NCI-H1417 (cell line): ENCODE data around the gene RUFY2.

Source experiments
- DNase-seq, 3 experiments: peaks; one replicate each; lab custom pipeline; 2025; lab: John Stamatoyannopoulos, UW

Gene RUFY2

GRCh38 chr10:68406815-68407548 is at the start of gene RUFY2:
TSS of gene RUFY2 (minus strand) at chr10:68407277. CDS start at chr10:68407189, 88 bp downstream.
- peak; percentile 56 to 88 (median 88) for DNase-seq

- DNase-seq = peak in 1 of 3 experiments; percentile 0
Observed at GRCh38 chr10:68449698-68450097, 42.6 kb upstream of the RUFY2 start.

- no peak for DNase-seq
Observed at GRCh38 chr10:68446179-68446578, 39.1 kb upstream of the RUFY2 start.

- no peak for DNase-seq
Observed at GRCh38 chr10:68442971-68443370, 35.9 kb upstream of the RUFY2 start.

GRCh38 chr10:68440898-68441297 is 33.8 kb upstream of the RUFY2 start:
- DNase-seq = no peak

- no peak for DNase-seq
Observed at GRCh38 chr10:68435803-68436202, 28.7 kb upstream of the RUFY2 start.

- DNase-seq = no peak
Observed at GRCh38 chr10:68434657-68435056, 27.6 kb upstream of the RUFY2 start.

GRCh38 chr10:68428396-68429104 is 21.5 kb upstream of the RUFY2 start:
- DNase-seq = no peak

GRCh38 chr10:68424454-68425014 is 17.5 kb upstream of the RUFY2 start:
- no peak for DNase-seq

- DNase-seq = no peak
Observed at GRCh38 chr10:68423522-68423921, 16.4 kb upstream of the RUFY2 start.

GRCh38 chr10:68419376-68419775 is 12.3 kb upstream of the RUFY2 start:
- no peak for DNase-seq

GRCh38 chr10:68408898-68409518 is 1.9 kb upstream of the RUFY2 start:
- no peak for DNase-seq

GRCh38 chr10:68406111-68406814 is 814 bp downstream of the RUFY2 start:
- DNase-seq = peak; percentile 13 to 84 (median 79)

GRCh38 chr10:68403701-68404100 is 3.4 kb downstream of the RUFY2 start:
- no peak for DNase-seq

- no peak for DNase-seq
Observed at GRCh38 chr10:68402276-68402675, 4.8 kb downstream of the RUFY2 start.

GRCh38 chr10:68397005-68397404 is 10.1 kb downstream of the RUFY2 start:
- no peak for DNase-seq

- no peak for DNase-seq
Observed at GRCh38 chr10:68385740-68386139, 21.3 kb downstream of the RUFY2 start.

- no peak for DNase-seq
Observed at GRCh38 chr10:68371604-68372003, 35.5 kb downstream of the RUFY2 start.

GRCh38 chr10:68367121-68367520 is 40.0 kb downstream of the RUFY2 start:
- no peak for DNase-seq

- DNase-seq = no peak
Observed at GRCh38 chr10:68366600-68366999, 40.5 kb downstream of the RUFY2 start.

GRCh38 chr10:68365611-68366010 is 41.5 kb downstream of the RUFY2 start:
- no peak for DNase-seq
